Skeletal muscle tissue (tissue), 4 donors: ENCODE measurements around the gene CRADD. TPM values are rescaled to one million over a fixed set of nuclear protein-coding genes. Genes with fewer than 3 reads are reported as not detected.
"Not testable (repeated sequence)": the region's sequence is repeated elsewhere in the genome, so short reads cannot be mapped to it uniquely, and the experiment has no call there.

Experiments used
- H3K27ac ChIP-seq: one replicate; pipeline ENCODE4 v1.7.0; 2013; ENCODE audit warnings: mild to moderate bottlenecking, low read depth, low read length, inconsistent platforms
- H3K27me3 ChIP-seq, 3 donors: one replicate each; pipeline ENCODE4 v1.7.0; 2013; ENCODE audit warnings: low read length in 3 of 3; ENCODE audit not compliant: control insufficient read depth in 3 of 3, insufficient read depth in 3 of 3
- H3K36me3 ChIP-seq, 3 donors: one replicate each; pipeline ENCODE4 v1.7.0; 2013; ENCODE audit warnings: low read length in 3 of 3; ENCODE audit not compliant: control insufficient read depth in 3 of 3, insufficient read depth in 3 of 3
- H3K4me1 ChIP-seq, 3 donors: one replicate each; pipeline ENCODE4 v1.7.0; 2013; ENCODE audit warnings: low read length in 3 of 3, mild to moderate bottlenecking in 3 of 3; ENCODE audit not compliant: control insufficient read depth in 3 of 3, insufficient read depth in 3 of 3
- H3K4me3 ChIP-seq, 3 donors: one replicate each; pipeline ENCODE4 v1.7.0; 2013; ENCODE audit warnings: low read length in 3 of 3
- H3K9ac ChIP-seq, 3 donors: one replicate each; pipeline ENCODE4 v1.7.0; 2013; ENCODE audit warnings: low read length in 3 of 3, mild to moderate bottlenecking in 3 of 3, moderate library complexity in 2 of 3, low read depth in 1 of 3
- H3K9me3 ChIP-seq, 3 donors: one replicate each; pipeline ENCODE4 v1.7.0; 2013; ENCODE audit warnings: low read length in 3 of 3; ENCODE audit not compliant: control insufficient read depth in 3 of 3
- total RNA-seq: library from RNA; depleted of rRNA; stranded (reverse); fragments of >200 nt; gene quantifications from one replicate; pipeline ENCODE4 v1.2.3, GENCODE V29; 2014
- donor health status: Osteomylitis.

CRADD gene
- total RNA-seq, 1 donor from 2014 or later, result 18.3 TPM

DNA sequence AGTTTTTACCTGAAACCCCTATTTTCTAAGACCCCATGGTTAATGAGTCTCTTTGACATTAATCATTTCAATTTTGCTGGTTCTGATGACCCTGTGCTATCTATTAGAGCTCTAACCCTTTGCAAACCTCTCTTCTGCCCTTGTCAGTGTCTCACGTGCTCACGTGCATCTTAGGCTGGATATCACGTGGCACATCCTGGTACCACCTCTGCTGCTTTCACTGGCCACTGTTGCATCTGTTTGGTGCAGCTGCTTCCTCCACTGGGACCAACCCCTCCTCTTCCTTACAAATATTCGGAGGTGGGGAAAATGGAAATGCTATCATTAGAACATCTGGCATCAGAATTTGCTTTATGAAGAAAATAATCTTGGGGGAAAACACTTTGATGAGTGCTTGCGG lies 119.6 kb downstream of the CRADD start:
- Histone ChIP-seq H3K27me3 (no peaks in the 10 kb centered on the region), H3K4me3 (no peak overlapping the region), H3K27ac (no peak overlapping the region)

DNA sequence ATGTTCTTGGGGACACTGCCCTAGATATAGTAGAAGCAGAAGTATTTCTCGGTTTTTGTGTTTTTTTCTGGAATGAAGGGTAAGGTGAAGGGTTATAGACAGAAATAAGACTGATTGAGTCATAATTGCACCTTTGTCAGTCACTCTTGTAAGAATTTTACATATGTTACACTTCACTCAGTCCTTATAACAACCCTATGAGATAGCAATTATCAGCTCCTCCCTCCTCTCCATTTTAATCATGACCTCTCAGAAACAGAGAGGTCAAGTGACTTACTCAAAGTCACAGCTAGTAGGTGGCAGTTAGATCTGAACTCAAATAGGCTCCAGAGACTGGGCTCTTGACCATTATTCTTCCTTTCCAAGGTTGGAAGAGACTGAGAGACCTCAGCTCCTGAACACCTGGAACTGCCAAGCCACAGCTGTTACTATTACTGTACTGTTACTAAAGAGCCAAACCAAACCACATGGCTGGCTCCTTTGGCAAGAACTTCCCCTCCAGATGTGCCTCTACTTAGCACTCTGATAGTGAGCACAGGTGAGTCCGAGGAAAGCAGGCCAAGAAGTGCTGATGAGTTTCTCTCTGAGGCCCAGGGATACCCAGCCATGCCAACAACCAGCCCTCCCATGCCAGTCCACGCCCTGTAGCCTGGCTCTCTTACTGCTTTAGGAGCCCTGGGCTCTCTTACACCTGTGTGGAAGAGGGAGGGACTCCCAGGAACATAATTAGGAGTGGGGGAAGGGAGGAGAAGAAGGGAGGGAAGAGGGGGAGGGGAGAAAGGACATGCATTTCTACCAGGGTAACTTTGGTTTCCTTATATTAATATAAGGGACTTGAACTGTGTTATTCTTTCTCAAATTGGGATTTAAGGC lies 121.3 kb downstream of the CRADD start:
- Histone ChIP-seq H3K27me3 (no peaks in the 10 kb centered on the region), H3K27ac (no peak overlapping the region), H3K4me1 (peaks cover 11 to 24% (median 18%) of the 10 kb centered on the region in 3 donors), H3K4me3 (no peak overlapping the region), H3K9me3 (no peaks in the 10 kb centered on the region), H3K36me3 (no peaks in the 10 kb centered on the region), H3K9ac (no peak overlapping the region)

More for the DNA sequence above, 119.6 kb downstream of the CRADD start:
- no peaks in the 10 kb centered on the region for H3K36me3 ChIP-seq
- H3K9me3 ChIP-seq, result no peaks in the 10 kb centered on the region
- no peak overlapping the region for H3K9ac ChIP-seq
- H3K4me1 ChIP-seq, result peaks cover 0 to 11% (median 2%) of the 10 kb centered on the region in 3 donors

- H3K9me3 ChIP-seq, H3K9ac ChIP-seq, H3K36me3 ChIP-seq, H3K27ac ChIP-seq, H3K4me3 ChIP-seq, H3K27me3 ChIP-seq: not testable (repeated sequence)
- peaks cover 14 to 38% (median 21%) of the 10 kb centered on the region in 3 donors for H3K4me1 ChIP-seq
These were observed 124.5 kb downstream of the CRADD start for GRCh38 chr12:93801666-93802065.

DNA sequence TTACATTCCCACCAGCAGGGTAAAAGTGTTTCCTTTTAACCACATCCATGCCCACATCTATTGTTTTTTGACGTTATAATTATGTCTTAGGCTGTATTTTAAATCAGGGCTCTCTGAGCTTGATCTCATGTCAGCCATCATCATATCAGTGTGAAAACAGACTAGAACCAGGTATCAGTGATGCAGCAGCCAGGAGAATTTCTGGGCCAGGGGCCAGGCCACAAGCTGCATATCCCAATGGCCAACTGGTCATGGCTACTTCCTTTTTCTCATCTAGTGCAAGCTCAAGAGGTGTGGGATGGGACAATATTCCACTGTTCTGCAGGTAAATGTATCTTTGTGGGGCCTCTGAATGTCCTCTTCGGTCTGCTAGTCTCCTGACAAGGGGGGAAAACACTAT lies 125.1 kb downstream of the CRADD start:
- Histone ChIP-seq H3K4me3 (no peak overlapping the region), H3K4me1 (peaks cover 14 to 38% (median 21%) of the 10 kb centered on the region in 3 donors), H3K36me3 (no peaks in the 10 kb centered on the region), H3K9me3 (no peaks in the 10 kb centered on the region), H3K27ac (peak overlapping the region; percentile 75), H3K9ac (no peak overlapping the region), H3K27me3 (no peaks in the 10 kb centered on the region)

DNA sequence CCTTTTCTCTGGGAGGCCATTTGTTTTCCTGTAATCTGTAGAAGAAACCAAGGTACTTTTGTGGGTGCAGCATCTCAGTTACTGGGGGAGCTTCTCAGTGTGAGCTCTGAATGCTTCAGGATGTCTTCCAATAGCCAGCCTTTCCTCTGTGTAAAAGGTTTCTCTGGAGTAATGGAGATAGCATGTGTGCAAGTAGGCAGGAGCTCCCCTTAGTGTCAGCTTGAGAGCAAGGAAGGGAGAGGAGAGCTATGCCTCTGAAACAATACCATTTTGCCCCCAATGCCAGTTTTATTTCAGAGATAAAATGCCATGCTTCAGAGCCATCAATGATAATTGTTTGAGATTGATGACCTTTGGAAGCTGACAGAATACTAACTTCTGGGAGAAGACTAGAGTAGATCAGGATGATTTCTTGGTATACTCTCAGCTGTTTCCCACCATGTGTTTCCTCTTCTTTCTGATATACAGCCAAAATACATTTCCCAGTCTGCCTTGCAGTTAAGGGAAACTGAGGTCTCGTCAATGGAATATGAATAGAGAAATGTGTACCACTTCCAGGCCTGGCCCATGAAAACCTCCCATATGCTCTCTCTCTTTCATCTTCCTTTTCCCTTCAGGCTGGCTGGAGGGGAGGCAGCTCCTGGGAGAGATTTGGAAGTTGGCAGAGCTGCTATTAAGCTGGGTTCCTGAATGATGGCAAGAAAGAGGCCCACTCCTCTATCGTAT lies 125.7 kb downstream of the CRADD start:
- H3K9ac ChIP-seq, result peak overlapping the region; percentile 26 to 66 (median 35)
- H3K36me3 ChIP-seq, result no peaks in the 10 kb centered on the region
- H3K27ac ChIP-seq, result peak overlapping the region; percentile 75
- H3K9me3 ChIP-seq, result no peaks in the 10 kb centered on the region
- H3K4me3 ChIP-seq, result peak overlapping the region; percentile 3 to 53 (median 13)
- no peaks in the 10 kb centered on the region for H3K27me3 ChIP-seq
- peaks cover 14 to 37% (median 21%) of the 10 kb centered on the region in 3 donors for H3K4me1 ChIP-seq

- H3K36me3 ChIP-seq, result no peaks in the 10 kb centered on the region
- H3K27ac ChIP-seq, result peak overlapping the region; percentile 75
- H3K9ac ChIP-seq, result peak overlapping the region; percentile 26 to 66 (median 35)
- no peaks in the 10 kb centered on the region for H3K9me3 ChIP-seq
- H3K4me1 ChIP-seq, result peaks cover 14 to 31% (median 21%) of the 10 kb centered on the region in 3 donors
- H3K4me3 ChIP-seq, result peak overlapping the region; percentile 3 to 53 (median 13)
- H3K27me3 ChIP-seq, result no peaks in the 10 kb centered on the region
These were observed 126.2 kb downstream of the CRADD start for GRCh38 chr12:93803424-93803807.

- Histone ChIP-seq H3K4me3 (no peak overlapping the region), H3K9ac (no peak overlapping the region), H3K9me3 (no peaks in the 10 kb centered on the region), H3K4me1 (peaks cover 14 to 27% (median 19%) of the 10 kb centered on the region in 3 donors), H3K27ac (no peak overlapping the region), H3K27me3 (no peaks in the 10 kb centered on the region), H3K36me3 (no peaks in the 10 kb centered on the region)
These were observed 127.4 kb downstream of the CRADD start for GRCh38 chr12:93804392-93805179.

DNA sequence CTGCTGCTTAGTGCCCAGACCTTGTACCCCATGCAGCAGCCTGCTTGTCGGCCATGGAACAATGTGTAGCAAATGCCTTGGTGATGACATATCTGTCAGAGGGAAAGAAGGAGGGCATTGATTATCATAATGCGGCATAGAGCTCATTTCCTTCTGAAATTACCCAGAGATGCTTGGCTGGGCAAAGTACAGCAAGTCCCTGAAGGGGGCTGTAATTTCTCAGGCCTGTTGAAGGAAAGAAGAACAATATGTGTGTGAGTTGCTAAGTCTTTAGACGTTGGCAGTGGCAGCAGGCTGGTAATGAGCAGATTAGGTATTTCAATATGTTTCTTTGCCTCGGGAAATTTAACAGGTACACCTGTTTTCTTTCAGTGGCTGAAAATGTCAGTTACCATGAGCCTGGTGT lies 128.6 kb downstream of the CRADD start:
- H3K27me3 ChIP-seq, result no peaks in the 10 kb centered on the region
- H3K4me3 ChIP-seq, result no peak overlapping the region
- H3K4me1 ChIP-seq, result peaks cover 14 to 27% (median 19%) of the 10 kb centered on the region in 3 donors
- no peak overlapping the region for H3K9ac ChIP-seq
- H3K36me3 ChIP-seq, result no peaks in the 10 kb centered on the region
- no peak overlapping the region for H3K27ac ChIP-seq
- H3K9me3 ChIP-seq, result no peaks in the 10 kb centered on the region

- no peak overlapping the region for H3K9ac ChIP-seq
- no peak overlapping the region for H3K4me3 ChIP-seq
- no peaks in the 10 kb centered on the region for H3K36me3 ChIP-seq
- no peaks in the 10 kb centered on the region for H3K9me3 ChIP-seq
- H3K27ac ChIP-seq, result no peak overlapping the region
- peaks cover 13 to 26% (median 15%) of the 10 kb centered on the region in 3 donors for H3K4me1 ChIP-seq
- no peaks in the 10 kb centered on the region for H3K27me3 ChIP-seq
These were observed 130.2 kb downstream of the CRADD start for GRCh38 chr12:93807354-93807753.
